Ovary (tissue), 9 donors: Measurements from ENCODE around the gene NOD1. TPM values are rescaled to one million over a fixed set of nuclear protein-coding genes. Genes with fewer than 3 reads are reported as not detected.
"Not testable (repeated sequence)": the region's sequence is repeated elsewhere in the genome, so short reads cannot be mapped to it uniquely, and the experiment has no call there.

Experiments used
- DNase-seq, 5 donors: peaks; one replicate each; pipeline ENCODE4 v3.0.0-alpha.2; 2019 to 2020
- H3K27ac ChIP-seq, 2 donors: fragments of 200-600 bp; one replicate each; pipeline versions ENCODE4 v1.5.1 to v1.8.0; 2019 to 2022
- H3K27me3 ChIP-seq: fragments of 200-600 bp; one replicate; pipeline ENCODE4 v1.8.0; 2022
- H3K36me3 ChIP-seq: fragments of 200-600 bp; sonication (generic); one replicate; pipeline ENCODE4 v1.5.1; 2019
- H3K4me1 ChIP-seq: one replicate; pipeline ENCODE4 v1.8.1; 2013; ENCODE audit warnings: mild to moderate bottlenecking, moderate library complexity; ENCODE audit not compliant: insufficient read depth
- H3K4me3 ChIP-seq: fragments of 200-600 bp; sonication (generic); one replicate; pipeline ENCODE4 v1.5.1; 2017
- H3K9me3 ChIP-seq, 2 donors: fragments of 200-600 bp in 1 of 2; sonication (generic) in 1 of 2; one replicate each; pipeline versions ENCODE4 v1.5.1 to v1.8.1; 2013 to 2019; ENCODE audit warnings: mild to moderate bottlenecking in 1 of 2, moderate library complexity in 1 of 2
- CTCF ChIP-seq, 3 donors: fragments of 450-650 bp in 2 of 3; fragments of 200-600 bp in 1 of 3; IDR thresholded peaks; one replicate each; pipeline versions ENCODE4 v1.5.1 to v1.8.0; 2016 to 2022; ENCODE audit warnings: antibody characterized with exemption in 3 of 3, mild to moderate bottlenecking in 1 of 3
- EP300 ChIP-seq: sonication (generic); formaldehyde crosslinking; IDR thresholded peaks from one replicate; pipeline ENCODE4 v1.6.1; 2017; ENCODE audit warnings: antibody characterized with exemption
- POLR2A ChIP-seq: fragments of 450-650 bp; IDR thresholded peaks from one replicate; pipeline ENCODE4 v1.6.1; 2017; ENCODE audit warnings: antibody characterized with exemption, mild to moderate bottlenecking, moderate library complexity
- WGBS, 3 donors: extraction: QIAGEN DNeasy Blood & Tissue Kit in 1 of 3; methylation state at CpG; one replicate each; pipeline versions ENCODE4 v1.1.5 to v1.1.7; 2013 to 2017; 5-methylcytosine and 5-hydroxymethylcytosine counted together
- intact Hi-C, 4 donors: fragments of 100-400 bp; cut with DNase I; formaldehyde crosslinking; loops; one replicate each; pipeline versions ENCODE4 v1.11.0 to v1.15.1; 2022 to 2023
- polyA plus RNA-seq, 2 donors: library from polyadenylated mRNA; stranded (reverse); fragments of 200-250 nt in 1 of 2; fragments of 350-450 nt in 1 of 2; fragmentation: Illumina TruSeq in 1 of 2; extraction: RNeasy Lipid Tissue Mini Kit (QIAGEN cat#74804) in 1 of 2; gene quantifications; one replicate each; pipeline ENCODE4 v1.2.3, GENCODE V29; 2013 to 2014
- total RNA-seq, 7 donors: library from RNA; depleted of rRNA in 2 of 7; stranded (reverse); fragments of >200 nt in 2 of 7; fragmentation: NEBNext Ultra II Directional in 3 of 7; extraction: Animal tissue kit (Norgen Biotek cat#: 25700) in 3 of 7; gene quantifications; one replicate each; pipeline versions ENCODE4 v1.1.0 to v1.2.4, GENCODE V29; 2016 to 2023
- donor health status: DM: no; HTN: no; CAD: no; lungs with moderate emphysema.
- donor health status: DM: no; HTN: no; CAD: no.
- donor health status: Bipolar disorder and iron deficiency.
- donor health status: DM: yes; HTN: yes; CAD: no.
- donor health status: DM: no; HTN: no; CAD: no.
- donor health status: DM: yes; HTN: yes; CAD: no.

NOD1 gene
- total and polyA plus RNA-seq, 9 donors: 15.2 to 33.5 (median 20.5) TPM

- no peak overlapping the region for H3K27ac ChIP-seq
- H3K27me3 ChIP-seq: no peaks in the 10 kb centered on the region
- no peak for TF ChIP-seq POLR2A
- WGBS, 3 donors: 57 to 67% (median 59%) methylated on average over 3 of the region's 3 CpGs
- intact Hi-C loops: no loop called here
- H3K4me1 ChIP-seq: no peaks in the 10 kb centered on the region
- no peaks in the 10 kb centered on the region for H3K9me3 ChIP-seq
- DNase-seq: no peak
- no peaks in the 10 kb centered on the region for H3K36me3 ChIP-seq
- H3K4me3 ChIP-seq: no peak overlapping the region
Measured at GRCh38 chr7:30420662-30421061, 57.9 kb downstream of the NOD1 start.

GRCh38 chr7:30420080-30420479, 58.5 kb downstream of the NOD1 start:
- H3K4me3 ChIP-seq, H3K27me3 ChIP-seq, DNase-seq, H3K36me3 ChIP-seq, H3K9me3 ChIP-seq, H3K27ac ChIP-seq, intact Hi-C loops, H3K4me1 ChIP-seq: not testable (repeated sequence)
- WGBS, 3 donors: 82 to 96% (median 89%) methylated on average over 12 to 23 of the region's 26 CpGs

- TF ChIP-seq POLR2A (no peak), EP300 (no peak), CTCF (IDR thresholded peaks at IDR 0.05) (no peak)
- intact Hi-C loops: no loop called here
- Histone ChIP-seq H3K27me3 (no peaks in the 10 kb centered on the region), H3K9me3 (no peaks in the 10 kb centered on the region), H3K27ac (no peak overlapping the region), H3K4me3 (no peak overlapping the region), H3K4me1 (no peaks in the 10 kb centered on the region), H3K36me3 (no peaks in the 10 kb centered on the region)
- 96 to 97% (median 97%) methylated on average over 7 of the region's 7 CpGs for WGBS, 3 donors
- DNase-seq: no peak
Measured at GRCh38 chr7:30413864-30414263, 64.7 kb downstream of the NOD1 start.

GRCh38 chr7:30412782-30413504, 65.6 kb downstream of the NOD1 start:
- 54 to 60% (median 57%) methylated on average over 5 of the region's 5 CpGs for WGBS, 3 donors
- Histone ChIP-seq H3K9me3 (no peaks in the 10 kb centered on the region), H3K36me3 (no peaks in the 10 kb centered on the region), H3K27me3 (no peaks in the 10 kb centered on the region), H3K4me1 (no peaks in the 10 kb centered on the region), H3K4me3 (no peak overlapping the region), H3K27ac (no peak overlapping the region)
- TF ChIP-seq CTCF (IDR thresholded peaks at IDR 0.05): peak in 2 of 3 donors; percentile 45 to 48
- TF ChIP-seq EP300: no peak
- no peak for TF ChIP-seq POLR2A
- DNase-seq: no peak
- intact Hi-C loops: no loop called here

- Histone ChIP-seq H3K9me3 (no peaks in the 10 kb centered on the region), H3K4me3 (no peak overlapping the region), H3K27me3 (no peaks in the 10 kb centered on the region), H3K27ac (no peak overlapping the region), H3K4me1 (no peaks in the 10 kb centered on the region), H3K36me3 (no peaks in the 10 kb centered on the region)
- DNase-seq: no peak
- intact Hi-C loops: no loop called here
- no peak for TF ChIP-seq EP300
- TF ChIP-seq POLR2A: no peak
- WGBS, 3 donors: 74 to 81% (median 78%) methylated on average over 3 of the region's 3 CpGs
Measured at GRCh38 chr7:30411897-30412296, 66.7 kb downstream of the NOD1 start.

- intact Hi-C loops: no loop called here
- H3K4me3 ChIP-seq: no peak overlapping the region
- no peak overlapping the region for H3K27ac ChIP-seq
- 87 to 98% (median 91%) methylated on average over 2 of the region's 2 CpGs for WGBS, 3 donors
- no peaks in the 10 kb centered on the region for H3K4me1 ChIP-seq
- no peaks in the 10 kb centered on the region for H3K9me3 ChIP-seq
- no peaks in the 10 kb centered on the region for H3K27me3 ChIP-seq
- no peak for DNase-seq
- H3K36me3 ChIP-seq: no peaks in the 10 kb centered on the region
- TF ChIP-seq POLR2A: no peak
- TF ChIP-seq CTCF (IDR thresholded peaks at IDR 0.05): no peak
- TF ChIP-seq EP300: no peak
Measured at GRCh38 chr7:30411173-30411572, 67.4 kb downstream of the NOD1 start.
